ENCODE results near the gene POLR2E. TPM values are rescaled to one million over a fixed set of nuclear protein-coding genes. Genes with fewer than 3 reads are reported as not detected.

Gene POLR2E
- total RNA-seq, 1 donor = 48.9 TPM

GRCh38 chr19:1097810-1098176 is 2.6 kb upstream of the POLR2E start:
- Histone ChIP-seq H3K4me1 (ENCODE audit: insufficient read depth, low read length) (peaks cover 82% of the 10 kb centered on the region), H3K9me3 (ENCODE audit: low read depth, low read length) (no peaks in the 10 kb centered on the region), H3K4me3 (ENCODE audit: low read length) (no peak overlapping the region), H3K27me3 (ENCODE audit: insufficient read depth, low read length) (no peaks in the 10 kb centered on the region)

DNA sequence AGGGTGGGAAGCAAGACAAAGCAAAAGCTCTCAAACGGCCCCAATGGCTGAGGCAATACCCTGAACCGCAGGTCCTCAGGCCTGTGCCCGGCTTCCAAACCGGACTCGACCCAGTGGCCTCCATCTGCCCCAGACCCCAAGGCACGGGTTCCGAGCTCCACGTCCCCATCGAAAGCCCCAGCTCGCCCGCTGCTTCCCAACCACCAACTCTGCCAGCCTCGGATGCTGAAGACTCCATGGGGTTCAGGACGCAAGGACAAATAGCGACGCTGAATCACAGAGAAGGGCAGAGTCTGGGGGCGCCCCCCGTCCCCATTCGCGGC is 559 bp downstream of the POLR2E start:
- Histone ChIP-seq H3K27me3 (ENCODE audit: insufficient read depth, low read length) (no peaks in the 10 kb centered on the region), H3K9me3 (ENCODE audit: low read depth, low read length) (no peaks in the 10 kb centered on the region), H3K4me1 (ENCODE audit: insufficient read depth, low read length) (peaks cover 61% of the 10 kb centered on the region), H3K4me3 (ENCODE audit: low read length) (peak overlapping the region; percentile 67)

- H3K9me3 ChIP-seq (ENCODE audit: low read depth, low read length) = no peaks in the 10 kb centered on the region
- peaks cover 61% of the 10 kb centered on the region for H3K4me1 ChIP-seq (ENCODE audit: insufficient read depth, low read length)
- peak overlapping the region; percentile 67 for H3K4me3 ChIP-seq (ENCODE audit: low read length)
- H3K27me3 ChIP-seq (ENCODE audit: insufficient read depth, low read length) = no peaks in the 10 kb centered on the region
Observed at GRCh38 chr19:1093811-1094553, 1.2 kb downstream of the POLR2E start.

- no peaks in the 10 kb centered on the region for H3K9me3 ChIP-seq (ENCODE audit: low read depth, low read length)
- peaks cover 61% of the 10 kb centered on the region for H3K4me1 ChIP-seq (ENCODE audit: insufficient read depth, low read length)
- H3K4me3 ChIP-seq (ENCODE audit: low read length) = no peak overlapping the region
- H3K27me3 ChIP-seq (ENCODE audit: insufficient read depth, low read length) = no peaks in the 10 kb centered on the region
Observed at GRCh38 chr19:1093330-1093729, 1.8 kb downstream of the POLR2E start.

GRCh38 chr19:1091544-1092175 is 3.5 kb downstream of the POLR2E start:
- peaks cover 67% of the 10 kb centered on the region for H3K4me1 ChIP-seq (ENCODE audit: insufficient read depth, low read length)
- H3K9me3 ChIP-seq (ENCODE audit: low read depth, low read length) = no peaks in the 10 kb centered on the region
- no peak overlapping the region for H3K4me3 ChIP-seq (ENCODE audit: low read length)
- no peaks in the 10 kb centered on the region for H3K27me3 ChIP-seq (ENCODE audit: insufficient read depth, low read length)

- Histone ChIP-seq H3K9me3 (ENCODE audit: low read depth, low read length) (no peaks in the 10 kb centered on the region), H3K27me3 (ENCODE audit: insufficient read depth, low read length) (no peaks in the 10 kb centered on the region), H3K4me3 (ENCODE audit: low read length) (no peak overlapping the region), H3K4me1 (ENCODE audit: insufficient read depth, low read length) (peaks cover 67% of the 10 kb centered on the region)
Observed at GRCh38 chr19:1090731-1091543, 4.2 kb downstream of the POLR2E start.

DNA sequence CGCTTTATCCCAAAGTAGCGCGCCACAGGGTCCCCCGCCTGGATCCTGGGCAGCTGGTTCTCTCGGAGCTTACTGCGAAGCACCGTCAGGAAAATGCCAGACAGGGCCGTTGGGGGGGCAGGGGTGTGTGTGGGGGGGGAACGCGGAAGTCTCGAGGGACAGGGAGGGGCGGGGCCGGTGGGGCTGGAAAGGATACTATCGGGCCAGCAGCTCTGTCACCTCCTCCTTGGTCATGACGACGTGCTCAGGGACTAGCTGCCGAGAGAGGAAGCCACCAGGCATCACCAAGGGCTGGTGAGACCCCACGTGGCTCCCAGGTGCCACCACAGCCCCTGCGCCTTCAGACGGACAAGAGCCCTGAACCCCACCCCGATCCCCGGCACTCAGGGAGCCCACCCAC is 5.3 kb downstream of the POLR2E start:
- Histone ChIP-seq H3K4me1 (ENCODE audit: insufficient read depth, low read length) (peaks cover 69% of the 10 kb centered on the region), H3K9me3 (ENCODE audit: low read depth, low read length) (no peaks in the 10 kb centered on the region), H3K27me3 (ENCODE audit: insufficient read depth, low read length) (no peaks in the 10 kb centered on the region), H3K4me3 (ENCODE audit: low read length) (no peak overlapping the region)

GRCh38 chr19:1089126-1089771 is 5.9 kb downstream of the POLR2E start:
- Histone ChIP-seq H3K9me3 (ENCODE audit: low read depth, low read length) (no peaks in the 10 kb centered on the region), H3K4me3 (ENCODE audit: low read length) (no peak overlapping the region), H3K4me1 (ENCODE audit: insufficient read depth, low read length) (peaks cover 71% of the 10 kb centered on the region), H3K27me3 (ENCODE audit: insufficient read depth, low read length) (no peaks in the 10 kb centered on the region)

DNA sequence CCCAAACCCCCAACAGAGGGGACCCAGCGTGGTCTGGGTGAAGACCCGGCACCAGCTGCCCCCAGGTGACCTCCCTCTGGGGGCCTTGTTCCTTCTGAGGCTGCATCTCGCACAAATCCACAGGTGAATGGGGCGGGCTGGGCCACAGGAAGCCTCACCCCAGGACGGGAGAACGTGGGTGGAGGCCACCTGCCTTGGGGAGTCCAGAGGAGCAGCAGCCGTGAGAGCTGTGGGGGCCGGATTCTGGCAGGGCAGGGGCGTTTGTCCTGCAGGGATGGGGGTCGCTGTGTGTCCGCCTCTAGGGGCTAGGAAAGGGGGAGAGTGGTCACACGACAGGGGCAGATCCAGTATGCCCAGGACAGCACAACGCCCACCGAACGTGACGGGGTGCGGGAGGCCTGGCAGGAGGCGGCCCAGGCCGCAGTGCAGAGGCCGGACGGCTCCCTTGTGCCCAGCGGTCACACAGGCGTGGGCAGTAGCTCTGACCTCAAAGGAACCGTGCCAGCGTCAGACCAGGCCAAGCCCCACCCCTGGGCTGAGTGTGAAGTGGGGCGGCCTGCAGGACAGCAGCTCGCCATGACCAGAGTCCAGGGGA is 6.7 kb downstream of the POLR2E start:
- no peaks in the 10 kb centered on the region for H3K9me3 ChIP-seq (ENCODE audit: low read depth, low read length)
- H3K27me3 ChIP-seq (ENCODE audit: insufficient read depth, low read length) = no peaks in the 10 kb centered on the region
- H3K4me3 ChIP-seq (ENCODE audit: low read length) = no peak overlapping the region
- H3K4me1 ChIP-seq (ENCODE audit: insufficient read depth, low read length) = peaks cover 67% of the 10 kb centered on the region

- H3K4me1 ChIP-seq (ENCODE audit: insufficient read depth, low read length) = peaks cover 70% of the 10 kb centered on the region
Observed at GRCh38 chr19:1087813-1088415, 7.3 kb downstream of the POLR2E start.

DNA sequence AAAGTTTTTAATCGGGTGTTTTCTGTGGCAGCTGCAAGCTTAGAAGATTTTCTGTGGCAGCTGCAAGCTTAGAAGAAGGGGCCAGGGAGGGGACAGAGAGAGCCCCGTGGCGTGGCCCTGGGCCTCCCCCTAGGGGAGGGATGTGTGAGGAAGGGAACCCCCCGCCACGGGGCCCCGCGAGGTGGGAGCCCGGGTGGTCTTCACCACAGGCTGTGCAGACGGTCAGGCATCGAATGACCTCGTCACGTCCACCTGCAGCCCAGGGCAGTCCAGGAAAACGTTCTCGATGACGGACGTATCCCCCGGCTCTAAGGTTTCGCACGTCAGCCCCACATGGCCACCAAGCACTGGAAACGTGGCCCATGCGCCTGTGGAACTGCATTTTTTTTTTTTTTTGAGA is 8.6 kb downstream of the POLR2E start:
- no peak overlapping the region for H3K4me3 ChIP-seq (ENCODE audit: low read length)
- no peaks in the 10 kb centered on the region for H3K9me3 ChIP-seq (ENCODE audit: low read depth, low read length)
- no peaks in the 10 kb centered on the region for H3K27me3 ChIP-seq (ENCODE audit: insufficient read depth, low read length)
- peaks cover 80% of the 10 kb centered on the region for H3K4me1 ChIP-seq (ENCODE audit: insufficient read depth, low read length)

More at GRCh38 chr19:1087813-1088415, 7.3 kb downstream of the POLR2E start:
- Histone ChIP-seq H3K27me3 (ENCODE audit: insufficient read depth, low read length) (no peaks in the 10 kb centered on the region), H3K9me3 (ENCODE audit: low read depth, low read length) (no peaks in the 10 kb centered on the region), H3K4me3 (ENCODE audit: low read length) (no peak overlapping the region)

DNA sequence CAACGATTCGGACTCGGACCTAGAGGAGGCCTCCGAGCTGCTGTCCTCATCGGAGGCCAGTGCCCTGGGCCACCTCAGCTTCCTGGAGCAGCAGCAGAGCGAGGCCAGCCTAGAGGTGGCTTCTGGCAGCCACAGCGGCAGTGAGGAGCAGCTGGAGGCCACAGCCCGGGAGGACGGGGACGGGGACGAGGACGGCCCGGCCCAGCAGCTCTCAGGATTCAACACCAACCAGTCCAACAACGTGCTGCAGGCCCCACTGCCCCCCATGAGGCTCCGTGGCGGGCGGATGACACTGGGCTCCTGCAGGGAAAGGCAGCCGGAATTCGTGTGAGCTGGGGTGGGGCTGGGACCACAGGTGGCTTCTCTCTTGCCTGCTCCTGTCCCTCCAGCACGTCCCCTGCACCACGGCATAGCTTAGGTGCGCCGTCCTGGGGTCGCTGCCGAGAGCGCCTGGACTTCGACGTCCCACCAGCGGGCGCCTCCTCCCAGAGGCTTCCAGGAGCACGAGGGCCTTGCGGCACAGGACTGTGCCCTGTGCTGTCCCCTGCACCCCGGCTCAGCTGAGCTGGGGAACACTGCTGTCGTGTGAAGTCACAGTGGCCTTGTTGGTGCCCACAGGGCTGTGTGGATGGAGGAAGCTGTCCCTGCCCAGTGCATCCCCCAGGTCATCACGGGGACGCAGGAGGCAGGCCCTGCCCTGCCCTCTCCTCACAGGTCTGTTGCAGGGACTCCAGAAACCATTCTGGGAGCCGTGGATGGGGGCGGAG is 9.3 kb downstream of the POLR2E start:
- Histone ChIP-seq H3K4me1 (ENCODE audit: insufficient read depth, low read length) (peaks cover 84% of the 10 kb centered on the region), H3K4me3 (ENCODE audit: low read length) (no peak overlapping the region), H3K9me3 (ENCODE audit: low read depth, low read length) (no peaks in the 10 kb centered on the region), H3K27me3 (ENCODE audit: insufficient read depth, low read length) (no peaks in the 10 kb centered on the region)

- no peak overlapping the region for H3K4me3 ChIP-seq (ENCODE audit: low read length)
- H3K9me3 ChIP-seq (ENCODE audit: low read depth, low read length) = no peaks in the 10 kb centered on the region
- H3K4me1 ChIP-seq (ENCODE audit: insufficient read depth, low read length) = peaks cover 87% of the 10 kb centered on the region
- no peaks in the 10 kb centered on the region for H3K27me3 ChIP-seq (ENCODE audit: insufficient read depth, low read length)
Observed at GRCh38 chr19:1085053-1085658, 10.0 kb downstream of the POLR2E start.

Measured in mononuclear cell (primary cell).